NCI-H1417 (cell line): ENCODE data around the gene ADCYAP1.
"Not testable (repeated sequence)": the region's sequence is repeated elsewhere in the genome, so short reads cannot be mapped to it uniquely, and the experiment has no call there.

Experiments
- DNase-seq, 3 experiments: peaks; one replicate each; lab custom pipeline; 2025; lab: John Stamatoyannopoulos, UW

Gene ADCYAP1

DNA sequence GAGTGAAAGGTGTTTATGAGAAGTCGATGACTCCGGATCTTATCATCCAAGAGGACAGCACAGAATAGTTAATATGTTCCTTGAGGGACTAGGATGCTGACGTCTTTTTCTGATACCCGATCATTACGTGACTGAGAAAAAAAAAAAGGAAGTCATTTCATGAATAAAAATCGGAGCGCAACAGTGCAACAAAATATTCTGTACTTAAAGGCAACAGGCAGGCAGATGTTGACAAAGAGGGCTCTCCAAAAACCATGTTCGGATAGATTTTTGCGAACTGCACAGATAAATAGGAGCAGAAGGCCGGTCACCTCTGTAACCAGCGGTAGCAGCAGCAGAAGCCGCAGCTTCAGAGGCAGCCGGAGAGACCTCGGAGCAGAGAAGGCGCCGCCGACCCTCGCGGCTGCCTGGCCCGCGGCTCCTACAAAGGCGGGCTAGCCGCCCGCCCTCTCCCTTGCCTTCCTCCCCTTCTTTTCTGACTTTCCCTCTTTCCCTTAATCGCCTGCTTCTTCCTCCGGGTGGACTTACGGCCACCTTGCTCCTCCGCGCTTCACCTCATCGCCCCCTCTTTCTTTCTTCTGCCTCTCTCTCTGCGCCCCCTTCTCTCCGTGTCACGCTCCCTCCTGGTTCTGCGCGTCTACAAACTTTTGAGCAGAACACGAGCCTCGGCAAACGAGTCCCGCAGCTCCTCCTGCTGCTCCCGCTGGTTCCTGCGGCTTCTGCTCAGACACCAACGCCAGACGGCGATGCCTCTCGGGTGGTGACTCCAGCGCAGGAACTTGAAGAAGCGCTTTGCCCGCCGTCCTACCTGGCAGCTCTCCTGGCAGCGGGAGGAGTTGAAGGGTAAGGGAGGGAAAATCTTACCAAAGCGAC, at the start of gene ADCYAP1:
TSS of gene ADCYAP1 (plus strand) at position 654 of the 873 bp plus-strand sequence. CDS start 516 bp downstream, outside the sequence.
- DNase-seq, result peak; percentile 57 to 77 (median 64)

DNA sequence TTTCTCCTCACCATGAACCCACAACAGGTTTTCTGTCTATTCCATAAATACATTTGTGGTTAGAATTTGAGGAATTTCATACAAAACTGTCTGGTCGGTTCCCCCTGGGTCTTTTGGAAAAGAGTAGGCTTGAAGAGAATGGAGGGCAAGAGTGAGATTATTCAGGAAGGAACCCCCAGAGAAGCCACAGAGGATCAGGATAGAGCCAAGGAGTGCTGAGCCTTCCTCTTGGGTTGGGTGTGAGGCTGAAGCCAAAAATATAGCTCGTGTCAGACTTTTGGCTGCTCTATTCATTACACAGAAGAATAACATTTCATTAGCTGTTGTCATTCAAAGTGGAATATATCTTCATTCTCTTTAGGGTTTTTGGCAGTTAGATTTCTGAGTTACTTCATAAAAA, 46.7 kb upstream of the ADCYAP1 start:
- DNase-seq, result no peak

DNA sequence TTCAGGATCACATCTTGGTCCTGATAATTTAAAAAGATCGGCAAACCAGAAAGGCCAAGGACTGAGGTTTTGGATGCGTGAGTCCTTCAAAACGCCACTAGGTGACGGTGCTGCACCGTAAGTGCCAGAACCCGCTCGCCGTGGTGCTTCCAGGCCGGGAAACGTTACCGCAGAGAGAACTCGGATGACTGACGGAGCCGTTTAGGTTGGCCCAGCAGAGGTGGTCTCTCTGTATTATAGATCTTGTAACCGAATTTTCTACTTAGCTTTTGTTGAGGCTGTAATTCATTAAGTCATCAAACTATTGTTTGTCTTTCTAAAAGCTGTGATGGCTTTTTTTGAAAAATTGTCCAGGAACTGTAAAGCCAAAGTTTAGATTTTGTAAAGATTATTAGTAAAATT, 39.8 kb upstream of the ADCYAP1 start:
- peak; percentile 65 to 88 (median 79) for DNase-seq

DNA sequence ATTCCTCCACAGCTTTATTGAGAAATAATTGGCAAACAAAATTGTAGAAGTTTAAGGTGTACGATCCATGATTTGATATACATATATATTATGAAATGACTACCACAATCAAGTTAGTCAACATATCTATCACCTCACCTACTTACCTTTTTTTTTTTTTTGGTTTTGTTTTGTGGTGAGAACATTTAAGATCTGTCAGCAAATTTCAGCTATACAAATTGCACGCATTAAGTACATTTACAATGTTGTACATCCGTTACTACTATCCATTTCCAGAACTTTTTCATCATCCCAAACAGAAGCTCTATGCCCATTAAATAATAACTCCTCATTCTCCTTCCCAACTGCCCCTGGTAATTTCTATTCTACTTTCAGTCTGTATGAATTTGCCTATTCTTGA, 37.4 kb upstream of the ADCYAP1 start:
- DNase-seq, result no peak

DNA sequence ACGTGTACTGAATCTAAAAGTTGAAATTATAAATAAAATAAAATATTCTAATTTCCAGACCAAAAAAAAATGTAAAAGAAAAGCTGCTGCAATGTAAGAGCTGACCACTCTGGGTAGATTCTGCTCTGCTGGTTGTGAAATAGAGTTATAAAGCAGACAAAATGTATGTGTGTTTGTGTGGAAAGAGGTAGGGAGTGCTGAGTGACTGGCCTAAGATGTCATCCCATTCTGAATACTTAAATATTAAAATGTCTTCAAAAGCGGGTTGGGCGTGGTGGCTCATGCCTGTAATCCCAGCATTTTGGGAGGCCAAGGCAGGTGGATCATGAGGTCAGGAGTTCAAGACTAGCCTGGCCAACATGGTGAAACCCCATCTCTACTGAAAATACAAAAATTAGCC, 31.2 kb upstream of the ADCYAP1 start:
- not testable (repeated sequence) for DNase-seq

DNA sequence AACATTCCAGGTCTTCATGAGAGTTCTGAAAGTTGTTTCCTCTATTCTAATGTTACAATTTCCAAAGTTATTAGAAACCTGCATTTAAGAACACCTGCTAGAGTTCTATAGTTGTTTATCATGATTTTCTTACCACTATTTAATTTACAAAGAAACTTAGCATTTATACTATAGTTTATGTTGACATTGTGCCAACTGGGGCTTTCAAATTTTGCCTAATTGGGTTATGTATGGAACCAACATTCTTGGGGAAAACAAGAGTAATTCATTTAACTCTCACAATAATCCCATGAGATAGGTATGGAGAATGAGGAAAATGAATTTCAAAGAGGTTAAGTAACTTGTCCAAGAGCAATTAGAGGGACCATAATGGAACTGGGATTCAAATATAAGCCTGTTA, 28.8 kb upstream of the ADCYAP1 start:
- no peak for DNase-seq

DNA sequence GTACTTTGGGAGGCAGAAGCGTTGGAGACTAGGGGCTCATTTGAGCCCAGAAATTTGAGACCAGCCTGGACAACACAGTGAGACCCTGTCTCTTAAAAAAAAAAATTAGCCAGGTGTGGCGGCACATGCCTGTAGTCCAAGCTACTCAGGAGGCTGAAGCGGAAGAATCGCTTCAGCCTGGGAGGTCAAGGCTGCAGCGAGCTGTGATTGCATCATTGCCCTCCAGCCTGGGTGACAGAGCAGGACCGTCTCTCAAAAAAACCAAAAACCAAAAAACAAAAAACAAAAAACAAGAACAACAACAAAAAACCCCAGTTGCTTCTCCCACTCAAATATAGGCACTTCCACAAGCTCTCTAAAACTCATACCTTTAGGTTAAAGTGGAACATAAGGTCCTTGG, 27.4 kb upstream of the ADCYAP1 start:
- DNase-seq, result no peak

DNA sequence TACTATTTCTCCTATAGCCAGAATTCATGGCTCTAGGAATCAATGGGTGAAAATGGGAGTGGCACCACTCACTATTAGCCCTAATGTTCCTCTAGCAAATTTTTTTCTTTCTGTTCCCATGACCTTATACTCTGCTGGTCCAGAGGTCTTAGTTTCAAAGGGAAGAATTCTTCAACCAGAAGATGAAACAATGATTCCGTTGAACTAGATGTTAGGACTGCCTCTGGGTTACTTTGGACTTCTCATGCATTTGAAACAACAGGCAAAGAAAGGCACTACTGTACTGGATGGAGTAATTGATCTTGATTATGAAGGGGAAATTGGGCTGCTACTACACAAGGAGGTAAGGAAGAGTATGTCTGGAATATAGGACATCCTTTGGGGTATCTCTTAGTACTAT, 18.6 kb upstream of the ADCYAP1 start:
- no peak for DNase-seq

DNA sequence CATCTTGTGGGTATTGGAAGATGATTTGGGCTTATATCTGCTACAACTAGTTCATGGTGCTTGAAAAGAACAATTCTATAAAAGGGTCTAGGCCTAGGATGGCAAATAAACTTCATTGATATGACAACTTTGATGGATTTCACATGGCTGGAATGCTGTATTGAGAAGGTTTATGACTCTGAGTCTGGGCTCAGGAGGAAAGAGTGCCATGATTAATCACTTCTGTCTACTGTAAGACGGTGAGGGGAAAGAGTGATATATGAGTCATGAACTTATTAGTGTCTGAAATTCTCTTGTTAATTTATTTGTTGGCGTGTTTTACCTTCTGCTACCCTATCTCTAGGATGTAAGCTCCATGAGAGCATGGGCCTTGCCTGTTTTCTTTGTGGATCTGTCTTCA, 17.0 kb upstream of the ADCYAP1 start:
- no peak for DNase-seq

DNA sequence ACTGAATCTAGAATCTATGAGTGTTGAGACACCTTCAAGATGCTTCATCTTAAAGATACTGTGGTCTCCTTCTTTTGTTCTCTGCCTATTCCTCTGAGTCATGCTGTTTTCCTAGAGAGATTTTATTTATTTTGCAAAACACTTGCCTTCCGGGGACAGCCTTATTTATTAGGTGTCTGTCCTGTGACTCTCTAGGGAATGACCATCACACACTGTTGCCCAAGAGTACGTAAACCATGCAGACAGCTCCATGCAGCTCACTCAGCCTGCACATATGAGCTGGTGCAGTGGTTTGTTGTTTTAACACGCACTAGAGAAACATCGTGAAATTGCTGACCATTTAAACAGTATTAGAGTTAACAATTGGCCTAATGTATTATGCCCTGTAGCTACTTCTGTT, 12.4 kb upstream of the ADCYAP1 start:
- no peak for DNase-seq

DNA sequence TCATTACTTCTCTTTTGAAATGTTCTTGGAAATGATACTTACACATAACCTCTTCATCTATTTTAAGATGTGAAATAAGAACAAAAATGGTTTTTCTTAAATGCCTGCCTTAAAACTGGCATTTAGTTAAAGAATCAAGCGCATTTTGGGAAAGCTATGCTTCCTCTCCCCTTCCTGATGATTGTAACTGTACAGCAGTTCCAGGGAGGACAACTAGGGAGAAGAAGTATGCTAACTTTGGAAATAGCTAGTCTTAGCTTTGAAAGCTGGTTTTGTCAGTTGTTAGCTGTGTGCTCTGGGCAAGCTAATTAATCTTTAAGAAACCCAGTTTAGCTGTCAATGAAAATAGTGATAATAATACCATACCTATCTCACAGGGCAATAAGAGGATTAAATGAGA, 8.4 kb upstream of the ADCYAP1 start:
- no peak for DNase-seq

DNA sequence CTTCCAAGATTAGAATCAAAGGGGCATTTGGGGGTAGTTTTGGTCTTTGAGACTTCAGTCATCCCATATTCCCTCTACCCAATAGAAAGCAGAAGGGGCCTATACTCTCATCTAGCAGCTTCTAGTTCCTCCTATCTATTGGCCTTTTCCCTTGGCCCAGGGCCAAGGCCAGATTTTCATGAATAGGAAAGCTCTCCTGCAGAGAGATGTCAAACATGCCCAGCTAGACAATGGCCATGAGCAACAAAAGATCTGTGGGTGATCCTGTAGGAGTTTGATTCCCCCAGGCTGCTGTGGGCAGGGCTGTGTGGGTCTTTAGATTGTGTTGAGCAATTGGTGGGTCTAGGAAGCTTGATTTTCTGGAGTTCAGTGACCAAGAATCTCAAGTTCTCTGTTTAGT, 2.9 kb upstream of the ADCYAP1 start:
- peak in 2 of 3 experiments; percentile 23 to 57 for DNase-seq

DNA sequence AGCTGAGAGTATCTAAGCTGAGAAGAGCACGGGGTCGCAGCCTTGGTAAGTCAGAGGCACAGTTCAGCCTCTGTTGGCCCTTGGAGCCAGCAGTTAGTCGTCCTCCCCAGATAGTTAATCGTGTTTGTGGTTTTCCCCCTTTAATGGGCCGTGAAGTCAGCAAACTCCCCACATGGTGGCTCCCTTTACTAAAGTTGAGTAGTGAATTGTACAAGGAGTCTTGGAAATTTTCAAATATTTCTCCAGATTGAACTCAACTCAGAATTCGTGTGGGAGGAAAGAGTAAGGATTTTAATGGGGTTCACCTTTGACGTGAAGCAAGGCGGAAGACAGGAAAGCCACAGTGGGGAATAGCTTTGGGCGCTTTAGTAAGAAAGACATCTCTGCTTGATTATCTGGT, 2.4 kb upstream of the ADCYAP1 start:
- DNase-seq, result peak in 2 of 3 experiments; percentile 42 to 45

DNA sequence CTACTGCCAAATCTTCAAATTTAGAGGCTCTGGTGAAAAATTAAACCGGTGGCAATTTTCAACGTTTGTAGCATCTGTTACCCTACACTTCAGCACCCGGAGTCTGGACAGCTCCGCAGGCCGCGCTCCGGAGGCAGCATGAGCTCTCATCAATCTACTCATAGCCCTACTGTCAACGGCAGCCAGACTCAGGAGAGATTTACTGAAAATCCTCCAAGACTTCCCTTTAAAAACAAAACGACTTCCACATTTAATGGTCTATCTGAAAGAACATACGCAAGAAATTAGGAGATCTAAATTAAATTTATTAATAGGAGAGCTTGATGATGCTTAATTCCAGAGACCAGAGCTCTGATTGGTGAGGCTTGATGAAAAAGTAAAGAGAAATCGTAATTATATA, 970 bp upstream of the ADCYAP1 start:
- DNase-seq, result no peak

DNA sequence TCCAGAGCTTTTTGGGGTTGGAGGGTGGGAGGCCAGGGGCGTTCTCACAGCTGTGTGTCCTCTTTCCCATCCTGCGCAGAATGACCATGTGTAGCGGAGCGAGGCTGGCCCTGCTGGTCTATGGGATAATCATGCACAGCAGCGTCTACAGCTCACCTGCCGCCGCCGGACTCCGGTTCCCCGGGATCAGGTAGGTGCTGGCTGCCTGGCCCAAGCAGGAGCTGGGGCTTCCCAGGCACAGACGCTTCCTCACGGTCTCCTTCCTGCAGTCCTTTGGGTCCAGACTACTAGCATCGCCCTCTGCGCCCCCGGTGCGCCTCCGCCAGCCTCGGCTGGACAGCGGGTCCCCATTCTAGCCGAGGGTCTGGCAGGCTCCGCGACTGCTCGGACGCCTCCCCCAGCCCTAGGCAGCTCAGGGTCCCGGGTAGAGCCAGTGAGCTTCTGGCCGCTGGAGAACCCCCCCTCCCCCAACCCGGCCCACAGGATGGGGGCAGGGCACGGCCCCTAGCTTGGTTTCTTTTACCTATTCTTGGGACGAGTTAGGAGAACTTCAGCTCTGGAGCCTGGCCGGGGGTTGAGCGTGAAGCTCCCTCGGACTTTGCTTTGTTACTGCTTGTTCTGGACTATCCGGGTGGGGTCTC, 756 bp downstream of the ADCYAP1 start:
- DNase-seq, result peak in 2 of 3 experiments; percentile 46 to 50

DNA sequence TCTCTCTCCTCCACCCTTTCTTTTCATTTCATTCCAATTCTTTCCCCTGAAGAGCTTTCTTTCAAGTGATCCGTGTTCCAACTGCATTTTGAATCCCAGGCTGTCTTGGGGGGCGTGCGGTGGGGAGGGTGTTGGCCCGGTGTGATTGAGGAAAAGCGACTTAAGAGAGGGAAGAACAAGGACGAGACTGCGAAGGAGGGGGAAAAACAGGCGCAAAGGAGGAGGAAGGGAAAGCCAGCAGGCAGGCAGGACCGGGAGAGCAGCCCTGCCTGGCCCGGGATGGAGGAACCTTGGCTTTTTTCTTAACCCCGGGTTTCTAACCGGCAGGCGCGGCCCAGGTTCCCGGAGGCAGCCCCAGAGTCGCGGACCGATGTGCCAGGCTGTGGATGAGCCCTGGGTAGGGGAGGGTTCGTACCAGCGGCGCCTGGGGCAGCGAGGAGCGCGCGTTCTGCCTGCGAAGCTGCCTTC, 1.3 kb downstream of the ADCYAP1 start:
- DNase-seq, result peak in 2 of 3 experiments; percentile 30 to 41

DNA sequence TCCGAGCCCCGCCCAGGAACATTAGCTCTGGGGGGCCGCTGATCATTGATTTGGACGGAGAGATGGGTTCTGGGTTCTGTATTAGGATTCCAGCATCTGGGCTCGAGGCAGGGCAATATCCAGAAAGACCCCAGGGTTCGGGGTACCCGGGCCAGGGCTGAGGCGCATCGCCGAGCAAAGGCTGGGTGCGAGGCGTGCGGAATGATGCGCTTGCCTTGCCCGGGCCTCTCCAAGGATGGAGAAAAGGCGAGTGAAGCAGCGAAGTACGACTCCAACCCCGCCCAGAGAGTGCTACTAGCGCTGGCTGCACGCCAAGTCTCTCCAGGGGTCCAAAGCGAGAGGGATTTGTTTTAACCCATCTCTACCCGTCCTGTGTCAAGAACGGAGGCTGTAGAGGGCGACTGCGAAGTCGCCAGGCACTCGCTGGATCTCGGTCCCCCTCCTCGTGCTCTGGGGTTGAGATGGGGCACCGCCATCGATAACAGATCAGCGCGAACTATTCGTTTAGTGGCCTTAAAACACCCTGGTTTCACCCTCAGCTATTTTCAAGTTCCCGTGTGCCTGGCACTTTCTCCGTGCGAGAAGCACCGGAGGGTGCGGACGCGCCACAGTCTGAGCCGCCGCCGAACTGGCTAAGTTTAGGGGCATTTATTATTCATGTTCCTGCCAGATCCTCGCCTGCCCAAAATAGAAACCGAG, 1.9 kb downstream of the ADCYAP1 start:
- DNase-seq, result peak; percentile 68 to 91 (median 77)

DNA sequence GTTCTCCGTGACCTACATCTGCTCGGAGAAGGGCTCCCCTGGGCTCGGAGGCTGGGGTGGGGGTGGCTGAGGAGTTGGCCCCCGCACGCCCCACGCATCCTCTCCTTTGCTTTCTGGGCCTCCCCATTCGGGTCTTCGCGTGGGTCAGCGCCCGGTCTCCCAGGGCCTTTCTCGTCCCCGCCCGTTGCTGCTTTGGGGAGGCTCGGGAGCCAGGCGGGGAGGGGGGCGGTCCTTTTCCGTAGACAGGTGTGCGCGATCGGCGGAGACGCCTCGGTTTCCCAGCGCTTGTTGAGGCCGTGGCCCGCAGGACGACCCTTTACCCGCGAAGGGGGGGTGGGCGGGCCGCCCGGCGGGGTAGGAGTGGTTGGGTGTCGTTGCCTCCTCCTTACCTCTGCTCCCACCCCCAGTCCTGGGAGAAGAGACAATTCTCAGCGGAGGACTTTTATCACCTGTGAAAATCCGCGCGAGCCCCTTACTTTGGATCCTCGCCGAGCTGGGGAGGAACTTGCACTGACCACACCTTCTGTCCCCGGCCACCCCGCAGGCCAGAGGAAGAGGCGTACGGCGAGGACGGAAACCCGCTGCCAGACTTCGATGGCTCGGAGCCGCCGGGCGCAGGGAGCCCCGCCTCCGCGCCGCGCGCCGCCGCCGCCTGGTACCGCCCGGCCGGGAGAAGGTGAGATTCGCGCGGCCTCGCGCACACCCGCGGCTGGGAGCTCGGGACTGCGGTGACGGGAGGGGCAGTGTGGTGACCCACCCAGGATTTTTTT, 2.6 kb downstream of the ADCYAP1 start:
- DNase-seq, result peak; percentile 59 to 76 (median 62)

DNA sequence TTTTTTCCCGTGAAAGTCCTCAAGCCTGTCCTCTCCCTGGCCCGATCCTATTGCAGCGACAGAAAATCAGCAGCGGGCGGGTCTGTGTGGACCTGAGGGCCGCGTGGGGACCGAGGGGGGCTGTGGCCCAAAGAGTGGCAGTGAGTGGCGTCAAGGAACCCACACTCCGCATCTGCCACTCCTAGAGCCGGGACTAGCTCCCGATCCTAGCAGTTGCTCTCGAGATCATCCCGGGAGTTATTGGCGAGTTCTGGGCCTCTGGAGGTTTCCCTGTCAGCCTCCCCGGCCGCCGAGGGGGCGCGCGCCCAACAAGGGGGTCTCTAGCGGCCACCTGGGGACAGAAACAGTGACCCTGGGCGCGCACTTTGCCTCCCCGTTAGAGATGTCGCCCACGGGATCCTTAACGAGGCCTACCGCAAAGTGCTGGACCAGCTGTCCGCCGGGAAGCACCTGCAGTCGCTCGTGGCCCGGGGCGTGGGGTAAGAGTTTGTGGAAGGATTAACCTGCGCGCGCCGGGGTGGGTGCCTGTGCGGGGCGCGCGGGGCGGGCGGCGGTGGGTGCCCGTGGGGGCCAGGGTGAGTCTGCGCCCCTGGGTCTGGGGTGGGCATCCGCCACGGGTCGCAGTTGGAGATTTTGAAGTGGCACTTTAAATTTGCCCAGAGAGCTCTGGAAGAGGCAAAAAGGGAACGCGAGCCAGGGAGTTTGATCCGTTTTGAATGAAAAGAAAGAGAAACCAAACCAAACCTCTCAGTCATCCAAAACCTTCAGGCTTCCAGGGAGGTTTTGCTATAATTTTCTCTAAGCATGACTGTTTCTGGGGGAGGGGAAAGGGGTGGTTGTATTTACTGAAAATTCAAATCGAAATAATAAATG, 3.5 kb downstream of the ADCYAP1 start:
- DNase-seq, result peak in 2 of 3 experiments; percentile 46 to 49
